Motor neuron (in vitro differentiated cells): Measurements from ENCODE around the gene CRB3. TPM values are rescaled to one million over a fixed set of nuclear protein-coding genes. Genes with fewer than 3 reads are reported as not detected.
"Not testable (repeated sequence)": the region's sequence is repeated elsewhere in the genome, so short reads cannot be mapped to it uniquely, and the experiment has no call there.

Experiments
- ATAC-seq, 8 experiments: fragments of 200-7000 bp; cut with Tn5 transposase; replicated peaks in 6 of 8; 2 replicates each; pipeline ENCODE4 v1.8.0; 2021; ENCODE audit warnings: mild to moderate bottlenecking in 8 of 8, moderate library complexity in 8 of 8
- H3K27ac ChIP-seq, 2 donors: fragments of 250-450 bp; sonication (Bioruptor Pico); 2 replicates each; pipeline ENCODE4 v1.9.0; 2021; ENCODE audit warnings: antibody characterized with exemption in 2 of 2, mild to moderate bottlenecking in 2 of 2, moderate library complexity in 1 of 2
- H3K4me1 ChIP-seq, 2 donors: fragments of 250-450 bp; sonication (Bioruptor Pico); replicated peaks in 1 of 2; 2 replicates each; pipeline ENCODE4 v1.6.1; 2021; ENCODE audit warnings: antibody characterized with exemption in 2 of 2, mild to moderate bottlenecking in 2 of 2, moderate library complexity in 1 of 2
- H3K4me3 ChIP-seq, 5 donors: fragments of 250-450 bp; sonication (Bioruptor Pico); 2 replicates each; pipeline ENCODE4 v1.9.0; 2021; ENCODE audit warnings: antibody characterized with exemption in 5 of 5, mild to moderate bottlenecking in 5 of 5, moderate library complexity in 4 of 5
- WGBS, 10 experiments: fragments of 450-650 bp; shearing (Covaris generic); methylation state at CpG; one replicate each; pipeline ENCODE4 v1.0.0; 2022; 5-methylcytosine and 5-hydroxymethylcytosine counted together
- in situ Hi-C, 9 experiments: fragments of 400-800 bp; cut with MboI; loops; one replicate each; pipeline ENCODE4 v1.15.0; 2021; ENCODE audit warnings: low sequenced_read_pairs in 9 of 9, low pct_unique_long_range_greater_than_20kb in 2 of 9; ENCODE audit not compliant: unreplicated experiment in 9 of 9
- total RNA-seq, 8 experiments: library from RNA; unstranded; fragments of 300-600 nt; gene quantifications; 2 replicates each; pipeline versions ENCODE4 v1.2.3 to v1.2.4, GENCODE V29; 2022

The CRB3 gene
- total RNA-seq, 8 experiments from 2014 or later, result 0.11 to 1.3 (median 0.46) TPM; not detected in 2

GRCh38 chr19:6495947-6496346 is 31.9 kb downstream of the CRB3 start:
- in situ Hi-C loops, result no loop called here
- WGBS, 10 experiments, result 91 to 100% (median 100%) methylated on average over 3 to 6 of the region's 19 CpGs; no CpG with 5 or more reads in 7 of the 10 experiments
- peak in 1 of 8 experiments; percentile 29 for ATAC-seq

GRCh38 chr19:6498294-6499036 is 34.4 kb downstream of the CRB3 start:
- H3K27ac ChIP-seq, result no peak overlapping the region
- ATAC-seq, result no peak
- WGBS, 10 experiments, result 20 to 92% (median 71%) methylated on average over 1 to 6 of the region's 7 CpGs; no CpG with 5 or more reads in 4 of the 10 experiments
- in situ Hi-C loops, result no loop called here
- peaks cover 0 to 14% of the 10 kb centered on the region in 2 donors for H3K4me1 ChIP-seq
- no peak overlapping the region for H3K4me3 ChIP-seq

More at GRCh38 chr19:6495947-6496346, 31.9 kb downstream of the CRB3 start:
- Histone ChIP-seq H3K4me1 (peaks cover 0 to 2% of the 10 kb centered on the region in 2 donors), H3K4me3 (no peak overlapping the region), H3K27ac (no peak overlapping the region)

- 0 to 81% (median 46%) methylated on average over 1 to 11 of the region's 17 CpGs; no CpG with 5 or more reads in 2 of the 10 experiments for WGBS, 10 experiments
- in situ Hi-C loops, result no loop called here
- Histone ChIP-seq H3K4me1 (peaks cover 0 to 14% of the 10 kb centered on the region in 2 donors), H3K4me3 (no peak overlapping the region), H3K27ac (no peak overlapping the region)
- peak in 3 of 8 experiments; percentile 67 to 77 (median 68) for ATAC-seq
These were observed 35.1 kb downstream of the CRB3 start for GRCh38 chr19:6499052-6499790.

GRCh38 chr19:6500837-6501739 is 37.0 kb downstream of the CRB3 start:
- Histone ChIP-seq H3K4me1 (peaks cover 0 to 14% of the 10 kb centered on the region in 2 donors), H3K27ac (peak overlapping the region; percentile 57 to 72), H3K4me3 (peak overlapping the region; percentile 67 to 91 (median 76))
- 60 to 84% (median 77%) methylated on average over 1 to 11 of the region's 24 CpGs; no CpG with 5 or more reads in 3 of the 10 experiments for WGBS, 10 experiments
- in situ Hi-C loops, result no loop called here
- ATAC-seq, result no peak

- peak within 1 kb of the TSS; percentile 67 to 91 (median 76) for H3K4me3 ChIP-seq
- ATAC-seq, result peak; percentile 56 to 88 (median 82)
- WGBS, 10 experiments, result 1% methylated on average over 17 of the region's 71 CpGs; no CpG with 5 or more reads in 9 of the 10 experiments
- peaks cover 0 to 14% of the 10 kb centered on the region in 2 donors for H3K4me1 ChIP-seq
- peak within 1 kb of the TSS; percentile 57 to 72 for H3K27ac ChIP-seq
- in situ Hi-C loops, result no loop called here
These were observed 37.9 kb downstream of the CRB3 start, which contains the start of gene TUBB4A for GRCh38 chr19:6501740-6502648. TSS of gene TUBB4A (minus strand) at chr19:6502309. CDS start at chr19:6502212, 97 bp downstream.

- no peak overlapping the region for H3K27ac ChIP-seq
- in situ Hi-C loops, result no loop called here
- no peak for ATAC-seq
- H3K4me1 ChIP-seq, result peaks cover 0 to 14% of the 10 kb centered on the region in 2 donors
- H3K4me3 ChIP-seq, result no peak overlapping the region
- 42 to 100% (median 66%) methylated on average over 1 to 6 of the region's 9 CpGs; no CpG with 5 or more reads in 2 of the 10 experiments for WGBS, 10 experiments
These were observed 39.5 kb downstream of the CRB3 start for GRCh38 chr19:6503407-6504201.

GRCh38 chr19:6508028-6508771 is 44.1 kb downstream of the CRB3 start:
- H3K27ac ChIP-seq, H3K4me3 ChIP-seq, H3K4me1 ChIP-seq, in situ Hi-C loops, ATAC-seq: not testable (repeated sequence)
- 65 to 100% (median 90%) methylated on average over 1 to 6 of the region's 9 CpGs; no CpG with 5 or more reads in 2 of the 10 experiments for whole genome bisulfite sequencing, 10 experiments

- peak in 6 of 8 experiments; percentile 15 to 86 (median 74) for ATAC-seq
- H3K4me3 ChIP-seq, result no peak overlapping the region
- 60 to 92% (median 80%) methylated on average over 1 to 6 of the region's 20 CpGs; no CpG with 5 or more reads in 5 of the 10 experiments for WGBS, 10 experiments
These were observed 45.3 kb downstream of the CRB3 start for GRCh38 chr19:6509118-6509971.

GRCh38 chr19:6510618-6511017 is 46.5 kb downstream of the CRB3 start:
- Histone ChIP-seq H3K27ac (no peak overlapping the region), H3K4me1 (peaks cover 0 to 5% of the 10 kb centered on the region in 2 donors), H3K4me3 (no peak overlapping the region)
- in situ Hi-C loops, result loop anchor here in 1 of 9 experiments (10.0 kb wide), 1 partner anchor 354 kb away; no protein-coding TSS in a partner anchor
- no peak for ATAC-seq
- 67 to 96% (median 80%) methylated on average over 1 to 5 of the region's 7 CpGs; no CpG with 5 or more reads in 6 of the 10 experiments for WGBS, 10 experiments

More at GRCh38 chr19:6509118-6509971, 45.3 kb downstream of the CRB3 start:
- Histone ChIP-seq H3K4me1 (peaks cover 0 to 5% of the 10 kb centered on the region in 2 donors), H3K27ac (no peak overlapping the region)
- in situ Hi-C loops, result no loop called here

- no peak for ATAC-seq
- peaks cover 4 to 5% of the 10 kb centered on the region in 2 donors for H3K4me1 ChIP-seq
- H3K4me3 ChIP-seq, result no peak overlapping the region
- no peak overlapping the region for H3K27ac ChIP-seq
- in situ Hi-C loops, result loop anchor here in 1 of 9 experiments (10.0 kb wide), 1 partner anchor 351 kb away; no protein-coding TSS in a partner anchor
- WGBS, 10 experiments, result 67 to 93% (median 80%) methylated on average over 1 to 9 of the region's 9 CpGs; no CpG with 5 or more reads in 4 of the 10 experiments
These were observed 50.0 kb downstream of the CRB3 start for GRCh38 chr19:6514089-6514488.
